HT1080 (cell line): Measurements from ENCODE around the gene PGP. TPM values are rescaled to one million over a fixed set of nuclear protein-coding genes. Genes with fewer than 3 reads are reported as not detected.
"Not testable (repeated sequence)": the region's sequence is repeated elsewhere in the genome, so short reads cannot be mapped to it uniquely, and the experiment has no call there.

Experiments used
- DNase-seq: peaks from one replicate; pipeline ENCODE4 v3.0.0-alpha.2; 2015; ENCODE audit warnings: low read depth
- total RNA-seq: library from RNA; depleted of rRNA; stranded (reverse); fragments of >200 nt; shearing (Covaris generic); gene quantifications from 2 replicates; pipeline ENCODE4 v1.2.3, GENCODE V29; 2014

PGP gene
- total RNA-seq, 1 experiment from 2014 or later: 50.1 TPM

GRCh38 chr16:2223221-2223941 lies 8.7 kb upstream of the PGP start, which contains the start of gene E4F1:
Gene E4F1, plus strand, starts transcription at chr16:2223591. Its CDS starts 23 bp downstream, at chr16:2223614.
- DNase-seq: peak; percentile 99

- DNase-seq: no peak
Measured at GRCh38 chr16:2216330-2216729, 1.7 kb upstream of the PGP start.

- DNase-seq: no peak
Measured at GRCh38 chr16:2213817-2214718, 572 bp downstream of the PGP start.

- DNase-seq: no peak
Measured at GRCh38 chr16:2212362-2213324, 2.0 kb downstream of the PGP start.

GRCh38 chr16:2211923-2212347 lies 2.7 kb downstream of the PGP start:
- DNase-seq: no peak

- DNase-seq: no peak
Measured at GRCh38 chr16:2210386-2211365, 4.0 kb downstream of the PGP start, which contains the start of gene BRICD5. Gene BRICD5, minus strand, starts transcription at chr16:2210863. Its CDS starts 30 bp downstream, at chr16:2210833.

- no peak for DNase-seq
Measured at GRCh38 chr16:2210009-2210332, 4.7 kb downstream of the PGP start.

- DNase-seq: no peak
Measured at GRCh38 chr16:2209258-2210008, 5.2 kb downstream of the PGP start.

GRCh38 chr16:2208772-2209171 lies 5.9 kb downstream of the PGP start:
- no peak for DNase-seq

- DNase-seq: no peak
Measured at GRCh38 chr16:2208308-2208707, 6.3 kb downstream of the PGP start.

GRCh38 chr16:2207872-2208271 lies 6.8 kb downstream of the PGP start:
- DNase-seq: no peak

GRCh38 chr16:2206780-2207433 lies 7.7 kb downstream of the PGP start:
- DNase-seq: no peak

GRCh38 chr16:2206420-2206779 lies 8.2 kb downstream of the PGP start:
- DNase-seq: no peak

GRCh38 chr16:2205967-2206313 lies 8.7 kb downstream of the PGP start:
- DNase-seq: no peak

- DNase-seq: peak; percentile 71
Measured at GRCh38 chr16:2205104-2205966, 9.3 kb downstream of the PGP start, which contains the start of gene MLST8. Gene MLST8, plus strand, starts transcription at chr16:2205454. Its CDS starts 632 bp downstream, at chr16:2206086.

- DNase-seq: no peak
Measured at GRCh38 chr16:2204416-2205103, 10.1 kb downstream of the PGP start.

GRCh38 chr16:2203119-2203688 lies 11.4 kb downstream of the PGP start:
- not testable (repeated sequence) for DNase-seq
